DOHH2 (cell line): ENCODE measurements around the gene RHBDD3.

Source experiments
- EZH2phosphoT487 ChIP-seq: fragments of 200-600 bp; sonication (generic); IDR thresholded peaks from 2 replicates; pipeline ENCODE4 v1.6.1; 2017; ENCODE audit warnings: borderline replicate concordance, mild to moderate bottlenecking, antibody characterized with exemption, low read length, moderate library complexity, mixed read lengths
- TF ChIP-seq, protein P1 (sequence below): fragments of 200-600 bp; sonication (generic); IDR thresholded peaks from one replicate; pipeline ENCODE4 v1.5.1; 2014; ENCODE audit warnings: antibody characterized with exemption, mild to moderate bottlenecking, low read depth, low read length; ENCODE audit not compliant: poor library complexity, severe bottlenecking

DNA sequence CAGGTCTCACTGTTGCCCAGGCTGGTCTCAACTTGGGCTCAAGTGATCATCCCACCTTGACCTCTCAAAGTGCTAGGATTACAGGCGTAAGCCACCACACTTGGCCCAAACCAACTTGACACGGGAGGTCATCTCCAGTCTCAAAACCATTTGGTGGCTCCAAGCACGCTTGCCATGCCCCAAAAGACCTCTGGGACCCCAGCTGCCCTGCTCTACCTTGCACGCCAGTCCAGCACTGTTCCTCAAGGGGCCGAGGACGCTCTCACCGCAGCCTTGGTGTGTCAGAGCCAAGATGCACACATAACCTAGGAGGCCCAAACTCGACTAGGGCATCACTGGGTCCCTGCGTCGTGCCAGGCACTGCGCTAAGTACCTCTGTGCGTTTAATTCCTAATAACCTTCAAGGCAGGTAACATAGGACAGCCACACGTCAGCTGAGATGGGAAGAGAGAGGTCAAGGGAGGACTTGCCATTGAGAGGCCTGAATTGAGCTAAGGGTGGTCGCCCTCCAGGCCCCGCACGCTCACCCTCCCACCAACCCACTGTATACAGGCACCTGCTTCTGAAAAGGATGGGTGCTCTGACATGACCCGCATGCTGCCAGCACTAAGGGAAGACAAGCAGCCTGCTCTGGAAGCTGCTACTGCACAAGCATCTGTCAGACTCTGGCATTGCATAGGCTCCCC is 34.1 kb upstream of the RHBDD3 start:
- TF ChIP-seq EZH2phosphoT487, result no peak
- TF ChIP-seq, protein P1, sequence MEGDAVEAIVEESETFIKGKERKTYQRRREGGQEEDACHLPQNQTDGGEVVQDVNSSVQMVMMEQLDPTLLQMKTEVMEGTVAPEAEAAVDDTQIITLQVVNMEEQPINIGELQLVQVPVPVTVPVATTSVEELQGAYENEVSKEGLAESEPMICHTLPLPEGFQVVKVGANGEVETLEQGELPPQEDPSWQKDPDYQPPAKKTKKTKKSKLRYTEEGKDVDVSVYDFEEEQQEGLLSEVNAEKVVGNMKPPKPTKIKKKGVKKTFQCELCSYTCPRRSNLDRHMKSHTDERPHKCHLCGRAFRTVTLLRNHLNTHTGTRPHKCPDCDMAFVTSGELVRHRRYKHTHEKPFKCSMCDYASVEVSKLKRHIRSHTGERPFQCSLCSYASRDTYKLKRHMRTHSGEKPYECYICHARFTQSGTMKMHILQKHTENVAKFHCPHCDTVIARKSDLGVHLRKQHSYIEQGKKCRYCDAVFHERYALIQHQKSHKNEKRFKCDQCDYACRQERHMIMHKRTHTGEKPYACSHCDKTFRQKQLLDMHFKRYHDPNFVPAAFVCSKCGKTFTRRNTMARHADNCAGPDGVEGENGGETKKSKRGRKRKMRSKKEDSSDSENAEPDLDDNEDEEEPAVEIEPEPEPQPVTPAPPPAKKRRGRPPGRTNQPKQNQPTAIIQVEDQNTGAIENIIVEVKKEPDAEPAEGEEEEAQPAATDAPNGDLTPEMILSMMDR, result no peak
